Hematopoietic multipotent progenitor cell (in vitro differentiated cells): Measurements from ENCODE around the gene GMEB2. TPM values are rescaled to one million over a fixed set of nuclear protein-coding genes. Genes with fewer than 3 reads are reported as not detected.
"Not testable (repeated sequence)": the region's sequence is repeated elsewhere in the genome, so short reads cannot be mapped to it uniquely, and the experiment has no call there.

Source experiments
- DNase-seq, 3 donors: peaks; one replicate each; pipeline ENCODE4 v3.0.0-alpha.2; 2011 to 2015; ENCODE audit warnings: low read depth in 2 of 3, low spot score in 2 of 3
- total RNA-seq: library from RNA; depleted of rRNA; stranded (reverse); fragments of >200 nt; gene quantifications from one replicate; pipeline ENCODE4 v1.2.3, GENCODE V29; 2012

Gene GMEB2
- total RNA-seq, 1 donor: 11.8 TPM

- no peak for DNase-seq
Observed at GRCh38 chr20:63617876-63618265, 9.0 kb downstream of the GMEB2 start.

GRCh38 chr20:63617092-63617875, 9.6 kb downstream of the GMEB2 start:
- no peak for DNase-seq

- not testable (repeated sequence) for DNase-seq
Observed at GRCh38 chr20:63613863-63614594, 12.9 kb downstream of the GMEB2 start.

GRCh38 chr20:63612276-63612931, 14.5 kb downstream of the GMEB2 start:
- no peak for DNase-seq

- DNase-seq: no peak
Observed at GRCh38 chr20:63611646-63612045, 15.3 kb downstream of the GMEB2 start.

- DNase-seq: no peak
Observed at GRCh38 chr20:63610581-63611435, 16.1 kb downstream of the GMEB2 start.

- DNase-seq: peak in 1 of 3 donors; percentile 12
Observed at GRCh38 chr20:63606686-63607085, 20.2 kb downstream of the GMEB2 start.

- DNase-seq: peak in 1 of 3 donors; percentile 55
Observed at GRCh38 chr20:63602321-63602720, 24.6 kb downstream of the GMEB2 start.

GRCh38 chr20:63601679-63602078, 25.2 kb downstream of the GMEB2 start:
- DNase-seq: not testable (repeated sequence)

GRCh38 chr20:63599396-63600050, 27.4 kb downstream of the GMEB2 start:
- DNase-seq: no peak

- no peak for DNase-seq
Observed at GRCh38 chr20:63598479-63599395, 28.2 kb downstream of the GMEB2 start.

- DNase-seq: no peak
Observed at GRCh38 chr20:63597651-63598478, 29.0 kb downstream of the GMEB2 start.

- no peak for DNase-seq
Observed at GRCh38 chr20:63596423-63596822, 30.5 kb downstream of the GMEB2 start.

GRCh38 chr20:63595416-63596127, 31.3 kb downstream of the GMEB2 start:
- no peak for DNase-seq

- DNase-seq: no peak
Observed at GRCh38 chr20:63594043-63594561, 32.8 kb downstream of the GMEB2 start.

- DNase-seq: no peak
Observed at GRCh38 chr20:63592661-63593060, 34.2 kb downstream of the GMEB2 start.

- no peak for DNase-seq
Observed at GRCh38 chr20:63591786-63592355, 35.0 kb downstream of the GMEB2 start.
